CD4-positive, CD25-positive, alpha-beta regulatory T cell (primary cell): Measurements from ENCODE around the gene GSTCD. TPM values are rescaled to one million over a fixed set of nuclear protein-coding genes. Genes with fewer than 3 reads are reported as not detected.

ENCODE experiments used
- ATAC-seq, 2 donors: fragments of 150-1000 bp; cut with Tn5 transposase; one replicate each; pipeline ENCODE4 v1.10.0; 2021; ENCODE audit warnings: low read depth in 2 of 2, moderate number of reproducible peaks in 2 of 2, moderate library complexity in 1 of 2
- DNase-seq, 3 donors: peaks; one replicate each; pipeline versions ENCODE4 v3.0.0 to v3.0.0-alpha.2; 2012 to 2022; ENCODE audit warnings: mixed read lengths in 1 of 3
- H3K27ac ChIP-seq: one replicate; pipeline ENCODE4 v1.7.0; 2013; ENCODE audit warnings: mild to moderate bottlenecking, low read length; ENCODE audit not compliant: insufficient read depth, poor library complexity, severe bottlenecking
- H3K27me3 ChIP-seq: one replicate; pipeline ENCODE4 v1.7.0; 2013; ENCODE audit warnings: low read length; ENCODE audit not compliant: control insufficient read depth, insufficient read depth
- H3K36me3 ChIP-seq: one replicate; pipeline ENCODE4 v1.7.0; 2013; ENCODE audit warnings: mild to moderate bottlenecking, low read length, moderate library complexity; ENCODE audit not compliant: control insufficient read depth, insufficient read depth
- H3K4me1 ChIP-seq: 2 replicates; pipeline ENCODE4 v1.7.0; 2013; ENCODE audit warnings: mild to moderate bottlenecking, low read length; ENCODE audit not compliant: insufficient read depth, control insufficient read depth, poor library complexity, severe bottlenecking
- H3K4me3 ChIP-seq: one replicate; pipeline ENCODE4 v1.7.0; 2013; ENCODE audit warnings: low read depth, mild to moderate bottlenecking, low read length, moderate library complexity
- H3K9me3 ChIP-seq, 2 experiments: 1 replicate in 1 of 2; 2 replicates in 1 of 2; pipeline ENCODE4 v1.7.0; 2013; ENCODE audit warnings: low read length in 2 of 2, mild to moderate bottlenecking in 1 of 2, moderate library complexity in 1 of 2; ENCODE audit not compliant: control insufficient read depth in 2 of 2
- H3K27ac Mint-ChIP-seq, 3 donors: one replicate each; pipeline ENCODE4 v1.8.0; 2020 to 2022; ENCODE audit warnings: mild to moderate bottlenecking in 3 of 3, mixed read lengths in 3 of 3, moderate library complexity in 2 of 3
- H3K27me3 Mint-ChIP-seq: one replicate; pipeline ENCODE4 v1.8.0; 2022; ENCODE audit warnings: mild to moderate bottlenecking, mixed read lengths
- H3K36me3 Mint-ChIP-seq: one replicate; pipeline ENCODE4 v1.8.0; 2020; ENCODE audit warnings: mixed read lengths
- H3K4me1 Mint-ChIP-seq, 4 donors: one replicate each; pipeline ENCODE4 v1.8.0; 2020 to 2022; ENCODE audit warnings: mixed read lengths in 4 of 4, mild to moderate bottlenecking in 1 of 4
- H3K4me3 Mint-ChIP-seq, 4 donors: one replicate each; pipeline ENCODE4 v1.8.0; 2020 to 2022; ENCODE audit warnings: mild to moderate bottlenecking in 4 of 4, mixed read lengths in 4 of 4, moderate library complexity in 3 of 4
- H3K9me3 Mint-ChIP-seq, 7 donors: one replicate each; pipeline ENCODE4 v1.8.0; 2020 to 2022; ENCODE audit warnings: mixed read lengths in 7 of 7, mild to moderate bottlenecking in 3 of 7, moderate library complexity in 2 of 7
- polyA plus RNA-seq, 4 donors: library from polyadenylated mRNA; unstranded; fragments of 300-500 nt; fragmentation: Illumina TruSeq; gene quantifications; one replicate each; pipeline ENCODE4 v1.2.3, GENCODE V29; 2021
- total RNA-seq: library from RNA; stranded (reverse); gene quantifications from one replicate; pipeline ENCODE4 v1.2.3, GENCODE V29; 2022

GSTCD gene
- total and polyA plus RNA-seq, 5 donors from 2014 or later, result 1.6 to 4.4 (median 2.5) TPM

GRCh38 chr4:105784761-105785160 lies 76.2 kb downstream of the GSTCD start:
- Histone ChIP-seq H3K4me3 (no peak overlapping the region), H3K9me3 (no peaks in the 10 kb centered on the region), H3K27ac (no peak overlapping the region), H3K36me3 (no peaks in the 10 kb centered on the region), H3K27me3 (no peaks in the 10 kb centered on the region), H3K4me1 (no peaks in the 10 kb centered on the region)
- Mint-ChIP-seq H3K4me3 (no peak overlapping the region), H3K4me1 (peaks cover 0 to 8% (median 2%) of the 10 kb centered on the region in 4 donors), H3K36me3 (no peaks in the 10 kb centered on the region), H3K27me3 (no peaks in the 10 kb centered on the region), H3K27ac (no peak overlapping the region), H3K9me3 (no peaks in the 10 kb centered on the region)
- no peak for ATAC-seq
- DNase-seq, result no peak

GRCh38 chr4:105785792-105786191 lies 77.2 kb downstream of the GSTCD start:
- H3K4me1 ChIP-seq, result no peaks in the 10 kb centered on the region
- ATAC-seq, result no peak
- no peak overlapping the region for H3K4me3 ChIP-seq
- no peaks in the 10 kb centered on the region for H3K27me3 ChIP-seq
- H3K36me3 Mint-ChIP-seq, result no peaks in the 10 kb centered on the region
- H3K27me3 Mint-ChIP-seq, result no peaks in the 10 kb centered on the region
- no peaks in the 10 kb centered on the region for H3K36me3 ChIP-seq
- no peak for DNase-seq
- no peak overlapping the region for H3K4me3 Mint-ChIP-seq
- H3K27ac Mint-ChIP-seq, result peak overlapping the region in 1 of 3 donors; percentile 22
- no peaks in the 10 kb centered on the region for H3K9me3 Mint-ChIP-seq
- H3K4me1 Mint-ChIP-seq, result peaks cover 0 to 8% (median 2%) of the 10 kb centered on the region in 4 donors
- no peaks in the 10 kb centered on the region for H3K9me3 ChIP-seq
- no peak overlapping the region for H3K27ac ChIP-seq

- no peaks in the 10 kb centered on the region for H3K27me3 ChIP-seq
- Mint-ChIP-seq H3K4me3 (no peak overlapping the region), H3K27me3 (no peaks in the 10 kb centered on the region), H3K36me3 (peaks cover 3% of the 10 kb centered on the region), H3K27ac (no peak overlapping the region), H3K4me1 (peaks cover 0 to 8% (median 3%) of the 10 kb centered on the region in 4 donors), H3K9me3 (no peaks in the 10 kb centered on the region)
- H3K36me3 ChIP-seq, result no peaks in the 10 kb centered on the region
- no peak for ATAC-seq
- no peaks in the 10 kb centered on the region for H3K4me1 ChIP-seq
- H3K9me3 ChIP-seq, result no peaks in the 10 kb centered on the region
- no peak overlapping the region for H3K27ac ChIP-seq
- no peak for DNase-seq
- H3K4me3 ChIP-seq, result no peak overlapping the region
Measured at GRCh38 chr4:105786748-105787147, 78.2 kb downstream of the GSTCD start.

- H3K36me3 Mint-ChIP-seq, result peaks cover 23% of the 10 kb centered on the region
- Histone ChIP-seq H3K27ac (no peak overlapping the region), H3K9me3 (no peaks in the 10 kb centered on the region), H3K4me1 (no peaks in the 10 kb centered on the region), H3K27me3 (no peaks in the 10 kb centered on the region), H3K4me3 (no peak overlapping the region), H3K36me3 (no peaks in the 10 kb centered on the region)
- no peak overlapping the region for H3K4me3 Mint-ChIP-seq
- H3K9me3 Mint-ChIP-seq, result peaks cover 0 to 3% (median 0%) of the 10 kb centered on the region in 7 donors
- H3K4me1 Mint-ChIP-seq, result no peaks in the 10 kb centered on the region
- DNase-seq, result no peak
- H3K27me3 Mint-ChIP-seq, result no peaks in the 10 kb centered on the region
- ATAC-seq, result no peak
- H3K27ac Mint-ChIP-seq, result no peak overlapping the region
Measured at GRCh38 chr4:105797225-105797624, 88.6 kb downstream of the GSTCD start.

- ATAC-seq (no peak), DNase-seq (no peak)
- Mint-ChIP-seq H3K9me3 (no peaks in the 10 kb centered on the region), H3K27me3 (no peaks in the 10 kb centered on the region), H3K27ac (peak overlapping the region in 1 of 3 donors; percentile 41), H3K4me3 (no peak overlapping the region), H3K4me1 (peaks cover 5 to 9% (median 7%) of the 10 kb centered on the region in 4 donors), H3K36me3 (no peaks in the 10 kb centered on the region)
- Histone ChIP-seq H3K27me3 (no peaks in the 10 kb centered on the region), H3K4me3 (no peak overlapping the region), H3K36me3 (no peaks in the 10 kb centered on the region), H3K9me3 (no peaks in the 10 kb centered on the region), H3K27ac (no peak overlapping the region), H3K4me1 (no peaks in the 10 kb centered on the region)
Measured at GRCh38 chr4:105805501-105806120, 97.0 kb downstream of the GSTCD start.

- H3K4me3 ChIP-seq, result no peak overlapping the region
- no peaks in the 10 kb centered on the region for H3K9me3 Mint-ChIP-seq
- no peaks in the 10 kb centered on the region for H3K4me1 ChIP-seq
- no peak overlapping the region for H3K27ac ChIP-seq
- no peaks in the 10 kb centered on the region for H3K9me3 ChIP-seq
- H3K27me3 Mint-ChIP-seq, result no peaks in the 10 kb centered on the region
- no peak overlapping the region for H3K27ac Mint-ChIP-seq
- DNase-seq, result peak in 1 of 3 donors; percentile 7
- peaks cover 5 to 9% (median 7%) of the 10 kb centered on the region in 4 donors for H3K4me1 Mint-ChIP-seq
- H3K36me3 ChIP-seq, result no peaks in the 10 kb centered on the region
- H3K36me3 Mint-ChIP-seq, result no peaks in the 10 kb centered on the region
- H3K27me3 ChIP-seq, result no peaks in the 10 kb centered on the region
- ATAC-seq, result no peak
- H3K4me3 Mint-ChIP-seq, result no peak overlapping the region
Measured at GRCh38 chr4:105807496-105807895, 98.9 kb downstream of the GSTCD start.

GRCh38 chr4:105808030-105808749 lies 99.6 kb downstream of the GSTCD start:
- Histone ChIP-seq H3K4me1 (no peaks in the 10 kb centered on the region), H3K4me3 (no peak overlapping the region), H3K27me3 (no peaks in the 10 kb centered on the region), H3K9me3 (no peaks in the 10 kb centered on the region), H3K27ac (no peak overlapping the region), H3K36me3 (no peaks in the 10 kb centered on the region)
- peaks cover 5 to 9% (median 7%) of the 10 kb centered on the region in 4 donors for H3K4me1 Mint-ChIP-seq
- H3K4me3 Mint-ChIP-seq, result no peak overlapping the region
- H3K27ac Mint-ChIP-seq, result peak overlapping the region in 1 of 3 donors; percentile 20
- DNase-seq, result peak in 1 of 3 donors; percentile 12
- H3K36me3 Mint-ChIP-seq, result no peaks in the 10 kb centered on the region
- no peaks in the 10 kb centered on the region for H3K27me3 Mint-ChIP-seq
- no peaks in the 10 kb centered on the region for H3K9me3 Mint-ChIP-seq
- no peak for ATAC-seq

GRCh38 chr4:105808750-105809041 lies 100.1 kb downstream of the GSTCD start:
- Histone ChIP-seq H3K4me3 (no peak overlapping the region), H3K27ac (no peak overlapping the region), H3K9me3 (no peaks in the 10 kb centered on the region), H3K4me1 (no peaks in the 10 kb centered on the region), H3K27me3 (no peaks in the 10 kb centered on the region), H3K36me3 (no peaks in the 10 kb centered on the region)
- no peak for ATAC-seq
- Mint-ChIP-seq H3K27me3 (no peaks in the 10 kb centered on the region), H3K9me3 (no peaks in the 10 kb centered on the region), H3K36me3 (no peaks in the 10 kb centered on the region), H3K27ac (no peak overlapping the region), H3K4me3 (no peak overlapping the region), H3K4me1 (peaks cover 5 to 9% (median 7%) of the 10 kb centered on the region in 4 donors)
- DNase-seq, result no peak
